ENCODE data around the gene C10orf105. TPM values are rescaled to one million over a fixed set of nuclear protein-coding genes. Genes with fewer than 3 reads are reported as not detected.
A peak's percentile ranks its signal among the peaks of the same experiment; 100 is the strongest.

Gene C10orf105, protein sequence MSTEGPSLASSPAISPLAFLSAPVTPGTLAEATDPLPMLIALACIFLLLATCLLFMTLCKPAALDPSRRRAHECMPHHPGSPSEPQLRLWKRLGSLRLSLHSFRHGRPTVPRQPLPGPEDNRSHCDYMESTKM
- not detected in 3 replicates for total RNA-seq
- long read RNA-seq, result 0 reads

DNA sequence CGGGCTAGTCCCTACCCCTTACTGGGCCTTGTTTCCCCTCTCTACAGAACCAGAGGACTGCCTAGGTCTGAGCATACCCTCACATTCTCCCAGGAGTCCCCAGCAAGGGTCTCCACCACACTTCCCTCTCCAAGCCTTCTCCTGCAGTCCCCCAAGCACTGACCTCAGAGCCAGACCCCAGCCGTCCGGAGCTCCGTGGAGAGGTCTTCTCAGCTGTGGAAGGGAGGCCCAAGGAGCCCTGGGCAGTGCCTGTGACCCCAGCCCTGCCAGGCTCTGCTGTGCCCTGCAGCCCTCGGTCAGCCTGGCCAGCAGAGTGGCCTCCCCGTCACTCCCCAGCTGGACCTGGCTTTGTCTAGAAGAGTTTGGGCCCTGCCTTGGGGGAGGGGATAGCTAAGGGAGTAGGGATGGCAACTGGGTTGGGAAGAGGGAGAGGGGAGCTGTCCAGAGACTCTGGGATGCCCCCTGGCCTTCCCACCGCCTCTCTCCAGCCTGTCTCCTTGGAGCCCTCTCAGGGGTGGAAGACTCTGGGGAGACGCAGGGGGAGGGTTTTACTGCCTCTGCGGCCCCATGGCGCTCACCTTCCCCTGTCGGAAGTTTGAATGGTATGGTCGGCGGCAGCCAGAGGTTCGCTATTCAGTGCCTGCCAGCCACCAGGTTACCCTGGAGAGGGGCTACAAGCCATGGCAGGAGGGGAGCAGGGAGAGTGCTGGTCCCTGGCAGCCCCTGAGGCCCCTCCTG is at the start of gene C10orf105:
C10orf105 (minus strand) TSS at position 315 of the 738 bp plus-strand sequence. CDS start 3,441 bp downstream, outside the sequence.
- Mint-ChIP-seq H3K27me3 (ENCODE audit: low read depth) (peaks cover 12% of the 10 kb centered on the region), H3K9me3 (ENCODE audit: low read depth) (no peaks in the 10 kb centered on the region), H3K36me3 (ENCODE audit: low read depth) (no peaks in the 10 kb centered on the region), H3K4me1 (ENCODE audit: low read depth) (peaks cover 5% of the 10 kb centered on the region), H3K4me3 (ENCODE audit: unreplicated experiment) (no peak within 1 kb of the TSS), H3K27ac (ENCODE audit: unreplicated experiment) (peak within 1 kb of the TSS; percentile 41)
- TF ChIP-seq, protein P1, sequence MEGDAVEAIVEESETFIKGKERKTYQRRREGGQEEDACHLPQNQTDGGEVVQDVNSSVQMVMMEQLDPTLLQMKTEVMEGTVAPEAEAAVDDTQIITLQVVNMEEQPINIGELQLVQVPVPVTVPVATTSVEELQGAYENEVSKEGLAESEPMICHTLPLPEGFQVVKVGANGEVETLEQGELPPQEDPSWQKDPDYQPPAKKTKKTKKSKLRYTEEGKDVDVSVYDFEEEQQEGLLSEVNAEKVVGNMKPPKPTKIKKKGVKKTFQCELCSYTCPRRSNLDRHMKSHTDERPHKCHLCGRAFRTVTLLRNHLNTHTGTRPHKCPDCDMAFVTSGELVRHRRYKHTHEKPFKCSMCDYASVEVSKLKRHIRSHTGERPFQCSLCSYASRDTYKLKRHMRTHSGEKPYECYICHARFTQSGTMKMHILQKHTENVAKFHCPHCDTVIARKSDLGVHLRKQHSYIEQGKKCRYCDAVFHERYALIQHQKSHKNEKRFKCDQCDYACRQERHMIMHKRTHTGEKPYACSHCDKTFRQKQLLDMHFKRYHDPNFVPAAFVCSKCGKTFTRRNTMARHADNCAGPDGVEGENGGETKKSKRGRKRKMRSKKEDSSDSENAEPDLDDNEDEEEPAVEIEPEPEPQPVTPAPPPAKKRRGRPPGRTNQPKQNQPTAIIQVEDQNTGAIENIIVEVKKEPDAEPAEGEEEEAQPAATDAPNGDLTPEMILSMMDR (IDR thresholded peaks at IDR 0.05), result no peak
- DNase-seq (ENCODE audit: low spot score), result no peak

DNA sequence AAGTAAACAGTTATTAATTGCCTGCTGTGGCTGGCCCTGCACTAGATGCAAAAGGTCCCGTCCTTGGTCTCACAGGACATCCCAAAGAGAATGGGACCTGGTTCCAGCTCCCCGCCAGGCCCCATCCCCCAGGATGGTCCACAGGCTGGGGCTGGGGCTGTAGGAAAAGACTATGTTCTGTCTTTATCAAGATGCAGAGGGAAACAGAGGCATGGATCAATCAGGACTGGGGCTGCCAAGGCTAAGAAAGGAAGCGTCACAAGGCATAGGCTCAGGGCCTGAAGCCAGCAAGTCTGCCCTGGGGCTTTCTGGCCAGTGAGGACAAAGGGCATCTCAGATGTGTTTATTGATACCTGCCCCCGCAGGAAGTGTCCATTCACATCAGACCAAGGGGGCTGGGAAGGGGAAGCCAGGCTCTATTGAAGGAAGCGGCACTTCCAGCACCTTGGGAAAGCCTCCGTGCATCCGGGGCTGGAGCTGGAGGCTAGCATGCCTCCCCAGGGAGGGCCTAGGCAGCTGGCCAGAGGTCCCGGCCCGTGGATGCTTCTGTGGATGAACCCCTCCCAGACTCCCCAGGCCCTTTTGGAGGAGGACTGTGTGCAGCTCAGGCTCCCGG is 48.0 kb upstream of the C10orf105 start:
- no peaks in the 10 kb centered on the region for H3K9me3 Mint-ChIP-seq (ENCODE audit: low read depth)
- peaks cover under 1% of the 10 kb centered on the region for H3K27me3 Mint-ChIP-seq (ENCODE audit: low read depth)
- peaks cover 29% of the 10 kb centered on the region for H3K4me1 Mint-ChIP-seq (ENCODE audit: low read depth)
- peak overlapping the region; percentile 61 for H3K27ac Mint-ChIP-seq (ENCODE audit: unreplicated experiment)
- TF ChIP-seq, protein P1 (IDR thresholded peaks at IDR 0.05), result no peak
- DNase-seq (ENCODE audit: low spot score), result peak; percentile 64
- no peaks in the 10 kb centered on the region for H3K36me3 Mint-ChIP-seq (ENCODE audit: low read depth)
- no peak overlapping the region for H3K4me3 Mint-ChIP-seq (ENCODE audit: unreplicated experiment)

DNA sequence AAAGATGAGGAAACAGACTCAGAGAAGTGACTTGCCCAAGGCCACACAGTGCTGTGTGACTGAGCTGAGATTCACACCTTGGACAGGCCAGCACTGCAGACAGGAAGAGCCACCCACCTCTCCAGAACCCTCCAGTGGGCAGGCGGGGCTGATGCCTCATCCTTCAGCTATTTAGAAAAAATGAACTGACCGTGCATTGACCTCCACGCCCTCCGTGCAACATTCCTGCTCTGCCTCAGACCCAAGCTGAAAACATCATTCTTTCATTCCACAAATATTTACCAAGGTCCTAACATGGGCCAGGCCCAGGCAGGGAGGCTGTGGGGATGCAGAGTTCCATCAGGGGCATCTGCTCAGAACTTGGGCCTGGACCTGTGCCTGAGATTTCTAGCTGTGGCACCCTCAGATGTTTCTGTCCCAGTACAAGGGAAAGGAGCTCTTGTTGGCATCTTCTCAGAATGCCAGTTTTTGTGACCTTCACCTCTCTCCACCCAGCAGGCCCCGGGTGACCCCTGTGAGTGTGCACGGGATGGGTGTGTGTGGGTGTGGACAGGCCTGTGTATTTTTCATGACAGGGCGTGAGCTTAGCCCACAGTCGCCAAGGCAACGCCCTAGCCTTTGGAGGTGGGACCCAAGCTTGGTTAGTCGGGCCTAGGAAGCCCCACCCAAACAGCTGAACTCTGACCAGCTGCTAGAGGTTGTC is 47.3 kb upstream of the C10orf105 start:
- Mint-ChIP-seq H3K27me3 (ENCODE audit: low read depth) (peaks cover 3% of the 10 kb centered on the region), H3K36me3 (ENCODE audit: low read depth) (no peaks in the 10 kb centered on the region), H3K4me3 (ENCODE audit: unreplicated experiment) (no peak overlapping the region), H3K27ac (ENCODE audit: unreplicated experiment) (peak overlapping the region; percentile 8), H3K4me1 (ENCODE audit: low read depth) (peaks cover 24% of the 10 kb centered on the region), H3K9me3 (ENCODE audit: low read depth) (no peaks in the 10 kb centered on the region)
- peak; percentile 59 for DNase-seq (ENCODE audit: low spot score)
- TF ChIP-seq, protein P1 (IDR thresholded peaks at IDR 0.05), result no peak

DNA sequence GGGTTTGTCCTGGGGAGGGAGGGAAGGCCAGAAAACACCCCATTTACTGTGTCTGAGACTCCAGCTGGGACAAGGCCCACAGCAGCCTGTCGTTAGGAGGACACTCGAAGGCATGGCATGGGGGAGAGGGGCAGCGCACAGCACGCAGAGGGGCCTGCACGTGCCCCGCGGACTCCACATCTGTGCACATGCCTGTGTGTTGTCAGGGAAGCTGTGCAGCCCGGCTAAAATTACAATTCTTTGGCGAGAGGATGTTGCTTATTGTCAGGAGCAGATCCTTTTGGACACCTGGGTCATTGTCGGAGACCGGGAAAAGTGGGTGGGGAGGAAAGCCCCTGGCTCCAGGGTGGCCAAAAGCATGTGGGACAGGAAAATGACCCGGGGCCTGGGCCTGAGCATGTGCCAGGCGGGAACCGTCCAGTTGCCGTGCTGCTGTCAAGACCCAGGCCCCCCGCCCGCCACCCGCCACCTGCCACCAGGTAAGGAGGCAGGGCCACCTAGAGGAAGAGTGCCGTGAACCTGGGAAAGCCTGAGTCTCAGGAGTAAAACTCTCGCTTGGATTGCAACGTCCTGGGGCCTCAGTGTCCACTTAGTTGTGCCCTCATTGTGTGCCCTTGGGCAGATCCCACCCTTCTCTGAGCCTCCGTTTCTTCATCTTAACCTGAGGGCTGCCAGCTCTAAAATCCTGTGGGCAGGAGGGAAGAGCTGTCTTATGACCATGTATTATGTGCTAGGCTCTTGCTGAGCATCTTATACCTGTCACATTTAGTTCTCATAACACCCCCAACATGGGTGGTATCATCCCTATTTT is 46.5 kb upstream of the C10orf105 start:
- H3K36me3 Mint-ChIP-seq (ENCODE audit: low read depth), result no peaks in the 10 kb centered on the region
- H3K27me3 Mint-ChIP-seq (ENCODE audit: low read depth), result peaks cover 3% of the 10 kb centered on the region
- H3K4me1 Mint-ChIP-seq (ENCODE audit: low read depth), result peaks cover 24% of the 10 kb centered on the region
- H3K9me3 Mint-ChIP-seq (ENCODE audit: low read depth), result no peaks in the 10 kb centered on the region
- TF ChIP-seq, protein P1 (IDR thresholded peaks at IDR 0.05), result no peak
- peak; percentile 62 for DNase-seq (ENCODE audit: low spot score)
- H3K27ac Mint-ChIP-seq (ENCODE audit: unreplicated experiment), result no peak overlapping the region
- no peak overlapping the region for H3K4me3 Mint-ChIP-seq (ENCODE audit: unreplicated experiment)
